NCI-H187 (cell line): Measurements from ENCODE around the gene FNIP2.
"Not testable (repeated sequence)": the region's sequence is repeated elsewhere in the genome, so short reads cannot be mapped to it uniquely, and the experiment has no call there.

ENCODE experiments used
- DNase-seq, 2 experiments: peaks; one replicate each; lab custom pipeline; 2025; lab: John Stamatoyannopoulos, UW

FNIP2 gene

DNA sequence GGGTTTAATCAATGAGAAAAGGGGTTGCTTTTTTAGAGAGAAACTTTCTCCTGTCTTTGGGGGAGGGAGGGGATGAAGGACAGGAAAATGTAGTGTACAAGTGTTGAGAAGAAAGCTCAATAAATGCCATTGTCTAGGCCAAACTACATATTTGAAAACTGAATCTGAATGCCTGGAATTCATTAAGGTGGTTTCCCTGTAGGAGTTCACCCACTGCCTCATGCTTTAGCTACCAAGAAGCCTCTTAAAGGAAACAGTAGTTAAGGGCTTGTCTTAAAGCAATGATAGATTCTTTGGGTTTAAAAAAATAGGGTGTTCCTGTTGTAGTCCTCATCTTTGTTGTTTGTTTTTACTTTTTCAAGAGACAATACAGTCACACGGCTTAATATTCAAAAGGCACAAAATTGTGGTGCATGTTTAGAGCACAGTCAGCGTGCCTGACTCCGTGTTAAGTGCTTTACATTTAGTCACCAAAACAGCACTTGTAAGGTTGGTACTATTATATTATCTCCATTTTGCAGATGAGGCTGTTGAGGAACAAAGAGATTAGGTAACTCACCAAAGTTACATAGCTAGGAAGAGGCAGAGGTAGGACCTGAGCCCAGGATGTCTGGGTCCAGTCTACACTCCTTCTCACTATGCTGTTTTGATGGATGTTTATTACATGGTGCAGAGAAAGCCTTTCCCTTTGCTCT is 46.0 kb downstream of the FNIP2 start:
- no peak for DNase-seq

DNA sequence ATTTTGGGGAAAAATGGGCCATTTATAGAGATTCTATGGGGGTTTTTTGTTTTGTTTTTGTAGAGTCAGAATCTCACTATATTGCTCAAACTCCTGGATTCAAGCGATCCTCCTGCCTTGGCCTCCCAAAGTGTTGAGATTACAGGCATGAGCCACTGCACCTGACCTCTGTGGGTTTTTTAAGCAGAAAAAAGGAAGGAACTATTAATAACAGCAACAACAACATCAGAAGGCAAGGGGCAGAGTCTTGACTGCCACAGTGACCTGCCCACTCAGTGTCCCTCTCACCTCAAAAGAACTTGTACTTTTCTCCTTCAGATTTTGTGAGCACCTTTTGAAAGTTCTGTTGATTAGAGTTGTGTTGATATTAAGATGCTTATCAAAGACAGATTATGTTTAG is 48.1 kb downstream of the FNIP2 start:
- no peak for DNase-seq

DNA sequence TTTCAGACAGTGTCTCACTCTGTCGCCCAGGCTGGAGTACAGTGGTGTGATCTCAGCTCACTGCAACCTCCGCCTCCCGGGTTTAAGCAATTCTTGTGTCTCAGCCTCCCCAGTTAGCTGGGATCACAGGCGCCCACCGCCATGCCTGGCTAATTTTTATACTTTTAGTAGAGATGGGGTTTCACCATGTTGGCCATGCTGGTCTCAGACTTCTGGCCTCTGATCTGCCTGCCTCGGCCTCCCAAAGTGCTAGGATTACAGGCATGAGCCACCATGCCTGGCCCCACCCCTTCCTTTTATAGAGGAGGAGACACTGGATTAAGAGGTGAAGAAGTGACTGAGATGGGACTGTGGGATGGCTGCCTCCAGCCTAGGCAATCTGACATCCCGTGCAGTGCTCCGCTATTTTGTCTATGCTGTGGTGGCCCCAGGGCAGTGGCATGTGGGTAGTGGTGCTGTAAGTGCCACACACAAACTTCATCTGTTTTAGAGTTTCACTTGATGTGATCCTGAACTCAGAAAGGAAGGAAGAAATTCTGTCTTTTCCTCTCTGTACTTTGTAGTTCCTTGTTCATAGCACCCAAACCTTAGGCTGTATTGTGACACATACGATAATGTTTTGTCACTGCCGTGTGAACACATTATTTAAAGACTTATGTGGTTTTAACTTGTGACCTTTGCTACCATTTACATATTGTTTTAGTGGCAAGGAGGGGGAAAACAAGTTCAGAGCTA is 48.9 kb downstream of the FNIP2 start:
- no peak for DNase-seq

- no peak for DNase-seq
Observed at GRCh38 chr4:158818560-158819140, 49.8 kb downstream of the FNIP2 start.

DNA sequence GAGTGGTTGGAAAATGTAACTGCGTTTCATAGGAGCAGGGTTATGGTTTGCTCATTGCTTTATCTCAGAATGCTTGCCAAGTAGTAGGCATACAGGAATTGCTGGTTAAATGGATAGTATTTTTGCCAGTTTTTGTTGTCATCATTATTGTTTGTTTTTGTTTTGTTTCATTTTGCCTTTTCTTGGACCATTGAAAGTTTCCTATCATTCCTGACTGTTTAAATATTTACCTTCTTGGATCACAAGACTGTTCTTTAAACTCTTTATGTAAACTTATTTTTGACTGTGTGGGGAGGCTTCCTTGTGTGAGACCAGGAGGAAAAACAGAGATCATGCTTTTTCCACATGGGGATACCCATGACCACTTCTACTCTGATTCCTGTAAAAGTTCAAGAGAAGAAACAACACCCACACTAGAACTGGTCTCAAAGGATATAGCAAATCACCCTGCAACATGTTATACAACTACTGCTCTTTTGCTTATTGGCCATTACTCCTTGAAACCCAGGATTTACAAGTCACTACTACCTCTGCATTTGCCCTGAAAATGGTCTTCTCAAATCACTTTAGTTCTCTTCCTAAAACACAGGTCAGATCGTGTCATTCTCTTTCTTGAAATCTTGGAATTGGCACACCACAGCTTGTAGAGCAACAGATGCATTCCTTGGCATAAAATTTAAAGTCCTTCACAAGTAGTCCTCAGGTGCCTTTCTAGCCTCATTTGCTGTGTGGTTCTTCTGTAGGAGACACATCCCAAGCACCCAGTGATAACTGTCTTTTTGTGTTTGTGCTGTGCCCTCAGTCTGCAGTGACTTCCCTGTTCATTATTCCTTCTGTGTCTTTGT is 51.3 kb downstream of the FNIP2 start:
- no peak for DNase-seq

GRCh38 chr4:158821228-158821971 is 52.6 kb downstream of the FNIP2 start:
- no peak for DNase-seq

GRCh38 chr4:158822348-158822747 is 53.5 kb downstream of the FNIP2 start:
- no peak for DNase-seq

DNA sequence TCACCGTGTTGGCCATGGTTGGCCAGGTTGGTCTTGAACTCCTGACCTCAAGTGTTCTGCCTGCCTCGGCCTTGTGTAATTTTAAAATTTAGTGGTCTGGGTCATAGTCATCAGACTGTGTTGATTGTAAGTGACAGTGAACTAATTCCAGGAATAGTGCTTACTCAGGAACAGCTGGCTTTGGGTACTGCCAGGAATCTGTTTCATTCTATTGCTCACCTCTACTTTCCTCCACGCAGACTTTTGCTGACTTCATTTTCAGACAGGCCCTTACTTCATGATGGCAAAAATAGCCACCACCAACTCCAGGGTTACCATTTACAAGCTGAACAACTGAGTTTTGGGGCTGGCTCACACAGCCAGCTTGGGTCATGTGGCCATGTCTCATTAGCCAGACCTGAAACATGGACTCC is 54.6 kb downstream of the FNIP2 start:
- DNase-seq, result no peak

- no peak for DNase-seq
Observed at GRCh38 chr4:158824425-158825274, 55.8 kb downstream of the FNIP2 start.

DNA sequence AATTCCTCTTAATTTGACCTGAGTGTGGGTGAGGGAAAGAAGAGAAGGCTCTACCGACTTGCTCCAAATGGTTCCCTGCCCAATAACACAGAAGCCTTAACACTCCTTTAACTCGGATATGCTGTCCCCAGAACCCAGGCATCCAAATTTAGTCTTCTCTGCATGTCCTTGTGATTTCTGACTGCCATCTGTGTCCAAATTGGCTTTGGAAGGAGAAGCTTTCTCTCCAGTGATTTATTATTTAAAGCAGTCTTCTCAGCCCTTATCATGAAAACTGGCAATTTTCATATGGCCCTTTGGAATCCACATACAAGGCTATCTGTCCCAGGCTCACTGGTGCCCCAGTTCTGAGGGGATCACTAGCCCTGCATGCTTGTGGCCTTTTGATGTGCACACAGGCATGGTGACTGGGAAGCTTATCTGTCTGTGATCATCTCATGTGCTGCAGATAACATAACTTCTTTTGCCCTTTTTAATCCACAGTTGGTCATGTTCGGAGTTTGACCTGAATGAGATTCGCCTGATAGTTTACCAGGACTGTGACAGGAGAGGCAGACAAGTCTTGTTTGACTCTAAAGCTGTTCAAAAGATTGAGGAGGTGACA is 56.7 kb downstream of the FNIP2 start:
- no peak for DNase-seq

- DNase-seq, result no peak
Observed at GRCh38 chr4:158826057-158826456, 57.2 kb downstream of the FNIP2 start.

- DNase-seq, result no peak
Observed at GRCh38 chr4:158826882-158827281, 58.1 kb downstream of the FNIP2 start.

DNA sequence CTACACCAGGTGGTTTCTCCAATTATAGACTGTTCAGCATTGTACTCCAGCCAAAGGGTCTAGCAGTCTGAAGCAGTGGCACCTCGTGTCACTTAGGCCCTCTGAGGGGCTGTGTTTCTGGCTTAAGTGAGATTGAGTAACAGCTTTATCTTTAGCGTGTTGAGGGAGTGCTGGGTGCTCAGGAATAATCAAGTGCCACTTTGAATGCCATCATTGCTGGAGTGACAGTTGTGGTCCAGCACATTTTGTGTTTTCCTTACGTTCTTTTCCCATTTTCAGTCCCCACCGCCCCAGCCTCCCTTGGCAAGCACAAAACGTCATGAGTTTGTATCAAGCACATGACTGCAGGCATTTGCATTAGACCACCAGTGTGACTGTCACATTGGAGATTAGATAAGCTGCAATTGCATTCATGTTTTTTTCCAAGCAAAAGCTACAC is 58.7 kb downstream of the FNIP2 start:
- DNase-seq, result no peak

DNA sequence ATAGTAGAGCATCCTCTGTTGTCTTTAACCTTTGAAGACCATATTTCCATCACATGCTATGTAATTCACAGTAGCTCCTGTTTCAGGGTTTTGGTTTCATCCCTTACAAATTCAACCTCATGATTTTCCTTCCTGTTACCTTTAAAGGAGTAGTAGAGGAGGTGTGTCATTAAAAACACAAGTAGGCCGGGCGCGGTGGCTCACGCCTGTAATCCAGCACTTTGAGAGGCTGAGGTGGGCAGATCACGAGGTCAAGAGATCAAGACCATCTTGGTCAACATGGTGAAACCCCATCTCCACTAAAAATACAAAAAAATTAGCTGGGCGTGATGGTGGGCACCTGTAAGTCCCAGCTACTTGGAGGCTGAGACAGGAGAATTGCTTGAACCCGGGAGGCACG is 59.3 kb downstream of the FNIP2 start:
- DNase-seq, result not testable (repeated sequence)

GRCh38 chr4:158829254-158829653 is 60.4 kb downstream of the FNIP2 start:
- DNase-seq, result no peak

GRCh38 chr4:158833602-158834001 is 64.8 kb downstream of the FNIP2 start:
- no peak for DNase-seq

GRCh38 chr4:158835226-158836001 is 66.6 kb downstream of the FNIP2 start:
- no peak for DNase-seq

GRCh38 chr4:158836002-158836369 is 67.2 kb downstream of the FNIP2 start:
- no peak for DNase-seq

GRCh38 chr4:158836828-158837449 is 68.1 kb downstream of the FNIP2 start:
- no peak for DNase-seq
